ENCODE data around the gene IP6K2.
A peak's percentile ranks its signal among the peaks of the same experiment; 100 is the strongest.

The IP6K2 gene

DNA sequence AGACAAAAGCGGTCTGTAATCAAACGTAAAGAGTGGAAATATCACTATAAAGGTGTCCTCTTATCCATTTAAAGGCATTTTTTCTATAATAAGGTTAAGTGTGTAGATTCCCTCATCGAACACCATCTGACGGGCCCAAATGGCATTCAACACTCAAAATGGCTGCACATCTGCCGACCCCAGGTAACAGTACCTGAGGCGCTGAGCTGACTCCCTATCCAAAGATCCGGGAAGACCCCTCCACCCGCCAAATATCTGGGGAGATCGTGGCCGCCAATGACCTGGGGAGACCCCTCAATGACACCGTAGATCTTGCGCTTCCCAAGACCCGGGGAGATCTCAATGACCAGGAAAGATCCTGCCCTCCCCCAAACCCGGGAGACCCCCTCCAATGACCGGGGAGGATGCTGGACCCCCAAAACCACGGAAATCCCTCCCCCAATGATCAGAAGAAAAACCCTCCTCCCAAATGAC lies 476 bp downstream of the IP6K2 start:
- H3K4me3 ChIP-seq (ENCODE audit: low read depth, low read length) = peak overlapping the region; percentile 89
- TF ChIP-seq, protein P1, sequence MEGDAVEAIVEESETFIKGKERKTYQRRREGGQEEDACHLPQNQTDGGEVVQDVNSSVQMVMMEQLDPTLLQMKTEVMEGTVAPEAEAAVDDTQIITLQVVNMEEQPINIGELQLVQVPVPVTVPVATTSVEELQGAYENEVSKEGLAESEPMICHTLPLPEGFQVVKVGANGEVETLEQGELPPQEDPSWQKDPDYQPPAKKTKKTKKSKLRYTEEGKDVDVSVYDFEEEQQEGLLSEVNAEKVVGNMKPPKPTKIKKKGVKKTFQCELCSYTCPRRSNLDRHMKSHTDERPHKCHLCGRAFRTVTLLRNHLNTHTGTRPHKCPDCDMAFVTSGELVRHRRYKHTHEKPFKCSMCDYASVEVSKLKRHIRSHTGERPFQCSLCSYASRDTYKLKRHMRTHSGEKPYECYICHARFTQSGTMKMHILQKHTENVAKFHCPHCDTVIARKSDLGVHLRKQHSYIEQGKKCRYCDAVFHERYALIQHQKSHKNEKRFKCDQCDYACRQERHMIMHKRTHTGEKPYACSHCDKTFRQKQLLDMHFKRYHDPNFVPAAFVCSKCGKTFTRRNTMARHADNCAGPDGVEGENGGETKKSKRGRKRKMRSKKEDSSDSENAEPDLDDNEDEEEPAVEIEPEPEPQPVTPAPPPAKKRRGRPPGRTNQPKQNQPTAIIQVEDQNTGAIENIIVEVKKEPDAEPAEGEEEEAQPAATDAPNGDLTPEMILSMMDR (IDR thresholded peaks at IDR 0.05; ENCODE audit: low read depth, low read length) = no peak

DNA sequence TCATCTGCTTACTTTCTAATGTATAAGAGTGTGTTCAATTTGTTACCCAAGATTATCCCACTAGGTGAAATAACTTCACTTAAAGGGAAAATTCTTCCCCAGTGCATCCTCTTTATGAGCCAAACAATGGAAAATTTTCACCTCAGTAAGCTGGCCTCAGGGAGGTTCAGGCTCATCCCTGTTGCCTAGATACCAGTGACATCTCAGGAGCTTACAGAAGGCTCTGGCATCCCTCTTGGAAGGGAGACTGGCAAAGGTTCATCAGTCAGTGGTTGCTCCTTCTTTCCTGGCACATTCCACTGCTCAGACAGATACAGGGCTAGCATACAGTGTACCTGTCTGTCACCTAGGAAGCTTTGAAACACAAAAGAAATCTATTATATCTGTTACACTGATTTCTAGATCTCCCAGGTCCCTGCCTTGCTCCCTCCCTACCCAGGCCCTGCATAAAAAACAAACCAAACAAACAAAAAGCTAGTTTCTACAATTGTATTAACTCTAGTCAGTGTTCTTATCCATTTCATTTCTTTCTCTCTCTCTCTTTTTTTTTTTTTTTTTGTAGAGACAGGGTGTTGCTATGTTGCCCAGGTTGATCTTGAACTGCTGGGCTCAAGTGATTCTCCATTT lies 1.7 kb downstream of the IP6K2 start:
- TF ChIP-seq, protein P1 (IDR thresholded peaks at IDR 0.05; ENCODE audit: low read depth, low read length) = no peak
- peak overlapping the region; percentile 89 for H3K4me3 ChIP-seq (ENCODE audit: low read depth, low read length)

DNA sequence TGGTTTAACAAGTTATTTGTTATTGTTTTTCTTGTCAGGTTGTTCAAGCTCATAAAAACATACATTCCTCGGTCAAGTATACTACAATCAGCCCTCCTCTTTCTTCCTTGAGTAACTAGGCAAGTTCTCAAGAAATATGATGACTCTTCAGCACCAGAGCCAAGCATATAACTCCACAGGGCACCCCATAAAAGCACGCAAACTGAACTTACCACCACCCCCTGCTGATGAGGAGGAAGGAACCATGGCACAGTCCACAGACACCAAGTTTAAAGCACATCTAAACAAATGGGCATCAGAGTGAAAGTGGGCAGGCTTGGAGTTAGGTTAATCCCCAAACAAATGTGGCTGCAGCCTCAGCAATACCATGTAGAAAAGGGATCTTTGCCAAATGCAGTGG lies 5.3 kb downstream of the IP6K2 start:
- H3K4me3 ChIP-seq (ENCODE audit: low read depth, low read length) = no peak overlapping the region
- TF ChIP-seq, protein P1 (IDR thresholded peaks at IDR 0.05; ENCODE audit: low read depth, low read length) = no peak

DNA sequence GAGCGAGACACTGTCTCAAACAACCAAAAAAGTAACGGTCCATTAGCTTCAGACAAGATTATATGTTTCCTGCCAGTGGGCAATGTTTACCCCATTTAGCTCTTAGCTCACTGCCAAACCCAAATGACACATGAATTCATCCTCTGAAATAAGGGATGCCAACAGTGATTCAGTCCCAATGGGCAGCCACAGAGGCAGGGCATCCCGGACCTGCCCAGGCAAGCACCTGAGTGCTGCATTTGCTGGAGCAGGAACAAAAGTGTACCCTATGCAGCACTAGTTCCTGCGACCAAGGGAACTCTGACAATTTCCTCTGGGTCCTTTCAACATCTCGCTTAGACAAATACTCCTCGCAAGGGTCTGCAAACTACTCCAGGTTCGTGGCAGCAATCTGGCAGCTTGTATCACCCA lies 8.0 kb downstream of the IP6K2 start:
- TF ChIP-seq, protein P1 (IDR thresholded peaks at IDR 0.05; ENCODE audit: low read depth, low read length) = no peak
- H3K4me3 ChIP-seq (ENCODE audit: low read depth, low read length) = no peak overlapping the region

DNA sequence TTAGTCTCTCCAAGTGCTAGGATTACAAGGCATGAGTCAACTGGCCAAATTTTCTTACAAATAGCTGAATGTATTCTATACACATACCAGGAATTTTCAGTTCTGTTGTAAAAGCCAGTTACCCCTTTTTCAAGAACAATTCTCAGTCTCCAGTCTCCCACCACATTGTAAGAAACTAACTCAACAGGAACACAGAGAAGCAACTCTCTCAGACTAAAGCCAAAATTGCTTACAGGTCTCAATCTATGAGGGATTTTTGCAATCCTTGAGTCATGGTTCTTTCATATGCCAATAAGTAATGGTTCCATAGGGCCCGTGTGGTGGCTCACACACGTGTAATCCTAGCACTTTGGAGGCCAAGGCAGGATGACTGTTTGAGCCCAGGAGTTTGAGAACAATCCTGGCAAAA lies 8.5 kb downstream of the IP6K2 start:
- no peak overlapping the region for H3K4me3 ChIP-seq (ENCODE audit: low read depth, low read length)
- TF ChIP-seq, protein P1 (IDR thresholded peaks at IDR 0.05; ENCODE audit: low read depth, low read length) = no peak

DNA sequence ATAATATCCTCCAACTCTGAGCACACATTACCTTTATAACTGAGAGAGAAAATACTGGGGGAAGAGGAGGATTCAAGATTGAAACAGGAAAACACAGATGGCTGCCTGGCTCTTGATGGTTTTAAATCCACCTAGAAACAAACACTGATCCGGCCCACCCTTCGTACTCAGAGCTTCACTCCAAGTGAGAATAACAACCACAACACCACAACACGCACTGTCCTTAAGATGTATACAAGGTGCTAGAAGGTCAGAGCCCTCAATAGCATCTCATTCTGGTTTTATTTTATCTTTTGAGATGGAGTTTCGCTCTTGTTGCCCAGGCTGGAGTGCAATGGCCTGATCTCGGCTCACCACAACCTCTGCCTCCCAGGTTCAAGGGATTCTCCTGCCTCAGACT lies 9.9 kb downstream of the IP6K2 start:
- no peak overlapping the region for H3K4me3 ChIP-seq (ENCODE audit: low read depth, low read length)
- TF ChIP-seq, protein P1 (IDR thresholded peaks at IDR 0.05; ENCODE audit: low read depth, low read length) = no peak

DNA sequence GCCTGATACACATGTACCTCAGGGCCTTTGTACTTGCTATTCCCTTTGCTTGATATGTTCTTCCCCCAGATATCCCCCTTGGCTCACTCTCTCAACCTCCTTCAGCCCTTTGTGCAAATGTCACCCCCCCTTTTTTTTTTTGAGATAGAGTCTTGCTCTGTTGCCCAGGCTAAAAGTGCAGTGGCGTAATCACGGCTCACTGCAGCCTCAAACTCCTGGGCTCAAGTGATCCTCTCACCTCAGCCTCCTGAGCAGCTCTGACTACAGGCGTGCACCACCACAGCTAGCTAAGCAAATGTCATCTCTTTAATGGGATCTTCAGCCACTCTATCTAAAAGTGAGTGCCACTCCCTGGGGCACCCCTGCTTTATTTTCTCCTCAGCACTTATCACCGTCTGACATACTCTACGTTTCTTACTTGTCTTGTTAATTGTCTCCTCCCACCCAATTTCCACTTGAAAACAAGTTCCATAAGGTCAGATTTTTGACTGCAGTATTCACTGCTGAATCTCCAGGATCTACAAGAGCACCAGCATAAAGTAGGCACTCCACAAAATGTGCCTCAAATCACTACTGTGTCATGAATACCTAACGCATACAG lies 14.6 kb downstream of the IP6K2 start:
- TF ChIP-seq, protein P1 (IDR thresholded peaks at IDR 0.05; ENCODE audit: low read depth, low read length) = no peak
- H3K4me3 ChIP-seq (ENCODE audit: low read depth, low read length) = no peak overlapping the region

Data from WI38 (cell line).